Mammary epithelial cell (primary cell): ENCODE data around the gene ATP13A2.

Source experiments
- CTCF ChIP-seq, 2 donors: IDR thresholded peaks in 1 of 2; conservative IDR thresholded peaks in 1 of 2; 2 replicates each; pipeline ENCODE4 v1.5.1; 2011 to 2012; ENCODE audit warnings: inconsistent platforms in 2 of 2, low read length in 2 of 2, mild to moderate bottlenecking in 2 of 2, control low read depth in 1 of 2, low read depth in 1 of 2; ENCODE audit not compliant: insufficient read depth in 1 of 2; ENCODE audit errors: extremely low read depth in 1 of 2
- EZH2 ChIP-seq: IDR thresholded peaks from 2 replicates; pipeline ENCODE4 v1.6.1; 2012; ENCODE audit warnings: low read length, inconsistent platforms, borderline replicate concordance

DNA sequence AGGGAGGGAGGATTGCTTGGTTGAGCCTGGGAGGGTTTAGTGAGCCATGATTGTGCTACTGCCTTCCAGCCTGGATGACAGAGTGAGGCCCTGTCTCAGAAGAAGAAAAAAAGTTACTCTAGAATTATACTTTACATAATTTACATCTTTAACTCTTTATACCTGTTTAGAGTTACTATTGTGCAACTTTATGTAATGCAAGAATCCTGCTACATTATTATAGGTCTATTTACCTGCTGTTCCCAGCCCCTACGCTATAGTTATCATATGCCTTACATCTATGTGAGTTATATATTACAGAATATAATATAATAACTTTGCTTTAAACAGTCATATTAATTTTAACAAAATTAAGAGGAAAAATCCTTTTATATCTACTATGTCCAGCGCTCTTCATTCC lies 27.8 kb upstream of the ATP13A2 start:
- no peak for TF ChIP-seq CTCF (conservative IDR thresholded peaks at IDR 0.05 in 1 of 2, IDR thresholded peaks at IDR 0.05 in 1 of 2; ENCODE audit: extremely low read depth in 1 of 2, insufficient read depth in 1 of 2, low read depth in 1 of 2, low read length in 2 of 2)
- no peak for TF ChIP-seq EZH2
